GM19463 (cell line): ENCODE measurements around the gene CD27.
"Not testable (repeated sequence)": the region's sequence is repeated elsewhere in the genome, so short reads cannot be mapped to it uniquely, and the experiment has no call there.

Experiments used
- ATAC-seq: cut with Tn5 transposase; IDR thresholded peaks from one replicate; pipeline ENCODE4 v1.9.1; 2021; ENCODE audit warnings: mild to moderate bottlenecking, moderate library complexity; ENCODE audit not compliant: unreplicated experiment

Gene CD27

GRCh38 chr12:6478416-6478815 is 33.7 kb downstream of the CD27 start:
- no peak for ATAC-seq

- no peak for ATAC-seq
Observed at GRCh38 chr12:6488240-6488639, 43.5 kb downstream of the CD27 start.

DNA sequence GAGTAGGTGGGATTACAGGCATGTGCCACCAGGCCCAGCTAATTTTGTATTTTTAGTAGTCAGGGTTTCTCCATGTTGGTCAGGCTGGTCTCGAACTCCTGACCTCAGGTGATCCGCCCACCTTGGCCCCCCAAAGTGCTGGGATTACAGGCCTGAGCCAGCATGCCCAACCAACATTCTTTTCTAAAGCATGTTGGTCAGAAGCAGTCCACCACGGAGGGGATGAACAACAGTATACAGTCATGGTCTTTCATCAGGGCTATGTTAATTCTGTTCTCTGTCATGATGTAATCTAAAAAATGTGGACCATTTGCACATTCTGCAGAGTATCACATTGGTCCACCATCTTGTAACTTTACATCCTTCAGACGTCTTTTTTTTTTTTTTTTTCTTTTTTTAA is 44.7 kb downstream of the CD27 start:
- ATAC-seq, result no peak

DNA sequence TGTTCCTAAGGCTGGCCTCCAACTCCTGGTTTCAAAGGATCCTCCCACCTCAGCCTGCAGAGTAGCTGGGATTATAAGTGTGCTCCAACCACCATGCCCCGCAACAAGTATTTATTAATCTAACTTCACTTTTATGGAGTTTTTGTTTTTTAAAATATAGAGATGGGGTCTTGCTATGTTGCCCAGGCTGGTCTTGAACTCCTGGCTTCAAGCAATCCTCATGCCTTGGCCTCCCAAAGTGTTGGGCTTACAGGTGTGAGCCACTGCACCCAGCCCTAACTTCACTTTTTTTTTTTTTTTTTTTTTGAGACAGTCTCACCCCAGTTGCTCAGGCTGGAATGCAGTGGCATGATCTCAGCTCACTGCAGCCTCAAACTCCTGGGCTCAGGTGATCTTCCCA is 45.9 kb downstream of the CD27 start:
- ATAC-seq, result not testable (repeated sequence)

DNA sequence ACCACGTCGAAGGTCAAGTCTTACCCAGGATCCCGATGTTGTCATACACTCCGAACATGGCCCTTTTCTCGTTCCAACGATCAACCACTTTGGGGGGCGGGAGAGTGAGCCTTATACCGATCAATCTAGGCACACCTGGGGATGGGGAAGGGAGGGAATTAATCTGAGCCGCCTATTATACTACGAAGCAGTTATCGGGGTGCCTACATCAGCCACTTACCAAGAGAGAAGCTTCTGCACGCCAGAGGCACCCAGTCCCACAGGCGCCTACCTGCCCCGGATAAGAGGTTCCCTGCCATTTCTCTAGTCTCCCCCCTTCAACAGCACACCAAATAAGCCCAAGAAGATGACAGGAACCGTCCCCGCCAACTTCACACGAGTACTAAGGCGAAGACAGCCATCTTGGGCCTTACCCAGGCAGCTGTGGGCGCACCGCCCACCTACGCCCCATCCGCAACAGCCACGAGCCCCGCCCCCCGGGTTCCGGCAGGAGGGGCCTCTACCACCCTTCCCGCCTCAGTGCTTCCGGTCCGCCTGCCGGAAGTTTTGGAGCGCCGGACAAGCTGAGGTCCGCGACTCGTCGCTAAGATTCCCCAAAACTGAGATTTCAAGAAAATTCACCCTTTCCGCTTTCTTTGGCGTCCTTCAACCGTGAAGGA is 48.2 kb downstream of the CD27 start, which contains the start of gene MRPL51:
MRPL51 (minus strand) TSS at position 425 of the 659 bp plus-strand sequence; CDS start at position 299, 126 bp downstream.
- ATAC-seq, result peak; percentile 61

DNA sequence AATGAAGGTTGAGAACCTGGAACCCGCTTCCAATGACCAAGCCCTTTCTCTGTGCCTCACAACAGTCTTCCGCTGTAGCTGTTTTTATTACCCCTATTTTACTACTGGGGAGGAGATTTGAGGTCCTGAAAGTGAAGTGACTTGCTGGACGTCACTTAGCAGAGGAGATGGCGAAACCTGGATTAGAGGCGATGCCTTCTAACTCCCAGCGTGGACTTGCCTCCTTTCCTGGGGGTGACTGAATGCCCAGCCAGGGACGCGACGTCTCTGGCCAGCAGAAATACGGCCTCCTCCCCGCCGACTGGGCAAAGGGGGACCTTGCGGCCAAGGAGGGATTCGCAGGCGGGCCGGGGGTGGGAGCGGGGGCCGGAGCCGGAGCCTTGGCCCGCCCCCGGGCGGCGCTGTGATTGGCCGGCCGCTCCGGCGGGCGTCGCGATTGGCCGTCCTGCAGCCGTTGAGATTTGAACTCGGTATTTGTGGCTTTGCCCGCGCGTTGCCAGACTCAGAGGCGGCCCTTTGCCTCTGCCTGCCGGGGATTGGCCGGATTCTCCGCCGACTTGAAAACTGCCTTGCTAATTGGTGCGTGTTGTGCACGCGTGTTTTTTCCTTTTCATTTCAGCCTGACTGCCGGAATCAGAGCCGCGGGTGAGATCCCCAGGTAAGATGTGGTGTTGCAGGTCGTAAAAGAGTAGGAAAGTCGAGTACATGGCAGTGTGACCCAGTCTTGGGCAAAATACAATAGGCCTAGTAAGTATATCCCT is 48.9 kb downstream of the CD27 start, which contains the start of gene NCAPD2:
NCAPD2 (plus strand) TSS at position 606 of the 761 bp plus-strand sequence. CDS start 997 bp downstream, outside the sequence.
- peak; percentile 89 for ATAC-seq

DNA sequence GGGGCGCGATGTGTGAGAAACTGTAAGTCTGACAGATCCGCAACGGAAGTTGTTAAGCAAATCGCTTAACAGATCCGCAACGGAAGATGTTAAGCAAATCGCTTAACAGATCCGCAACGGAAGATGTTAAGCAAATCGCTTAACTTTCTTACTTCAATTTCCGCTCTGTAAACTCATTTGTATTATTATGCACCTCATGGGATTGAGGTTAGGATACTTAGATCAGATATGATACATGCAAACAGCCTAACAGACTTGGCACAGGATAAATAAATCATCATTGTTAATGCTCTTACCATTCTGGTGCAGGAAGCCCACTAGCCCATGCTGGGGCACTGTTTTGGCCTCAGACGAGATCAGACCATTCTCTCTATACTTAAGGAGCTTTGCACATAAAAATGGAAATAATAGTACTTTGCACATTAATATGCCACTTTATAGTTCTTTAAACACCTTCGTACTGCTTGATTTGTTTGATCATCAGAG is 49.5 kb downstream of the CD27 start:
- ATAC-seq, result no peak

DNA sequence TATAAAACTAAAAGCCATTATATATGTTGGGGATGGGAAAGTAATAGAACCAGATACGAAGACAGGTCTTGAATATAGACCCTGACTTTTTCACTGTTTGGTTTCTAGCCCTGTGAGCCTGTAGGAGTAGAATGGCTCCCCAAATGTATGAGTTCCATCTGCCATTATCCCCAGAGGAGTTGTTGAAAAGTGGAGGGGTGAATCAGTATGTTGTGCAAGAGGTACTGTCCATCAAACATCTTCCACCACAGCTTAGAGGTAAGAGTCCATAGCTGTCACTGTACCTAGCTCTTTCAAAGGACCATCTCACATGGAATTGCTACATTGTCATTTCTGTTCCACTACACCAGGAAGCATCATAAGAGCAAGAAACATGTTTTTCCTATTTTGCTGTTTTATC is 50.2 kb downstream of the CD27 start:
- no peak for ATAC-seq

DNA sequence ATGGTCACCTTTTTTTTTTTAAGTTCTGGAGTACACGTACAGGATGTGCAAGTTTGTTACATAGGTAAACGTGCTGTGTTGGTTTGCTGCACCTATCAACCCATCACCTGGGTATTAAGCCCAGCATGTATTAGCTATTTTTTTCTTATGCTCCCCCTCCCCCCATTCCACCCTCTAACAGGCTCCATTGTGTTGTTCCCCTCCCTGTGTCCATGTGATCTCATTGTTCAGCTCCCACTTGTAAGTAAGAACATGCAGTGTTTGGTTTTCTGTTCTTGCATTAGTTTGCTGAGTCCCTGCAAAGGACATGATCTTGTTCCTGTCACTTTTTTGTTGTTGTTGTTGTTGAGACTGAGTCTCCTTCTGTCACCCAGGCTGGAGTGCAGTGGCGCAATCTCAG is 52.5 kb downstream of the CD27 start:
- not testable (repeated sequence) for ATAC-seq

DNA sequence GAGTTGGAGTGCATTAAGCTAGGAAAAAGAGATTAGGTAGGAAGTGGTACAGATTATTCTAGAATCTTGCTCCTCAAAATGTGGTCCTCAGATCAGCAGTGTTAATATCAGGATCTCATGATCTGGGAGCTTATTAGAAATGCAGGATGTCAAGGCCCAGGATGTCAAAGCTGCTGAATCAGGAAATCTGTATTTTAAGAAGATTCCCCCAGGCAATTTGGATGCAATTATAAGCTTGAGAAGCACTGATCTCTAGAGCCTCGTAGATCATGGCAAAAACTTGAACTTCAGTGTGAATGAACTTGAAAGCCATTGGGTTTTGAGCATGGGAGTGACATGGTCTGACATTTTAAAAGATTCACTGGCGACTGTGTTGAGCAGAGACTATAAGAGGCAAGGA is 55.7 kb downstream of the CD27 start:
- no peak for ATAC-seq
